MM.1S (cell line): ENCODE data around the gene SPCS2.

Experiments
- DNase-seq: peaks from one replicate; pipeline ENCODE4 v3.0.0-alpha.2; 2015
- H2AFZ ChIP-seq: fragments of 300-600 bp; sonication (generic); 2 replicates; pipeline ENCODE4 v1.6.0; 2016; ENCODE audit warnings: antibody characterized with exemption, low read length
- H3F3A ChIP-seq: fragments of 300-600 bp; sonication (generic); 2 replicates; pipeline ENCODE4 v1.6.1; 2016; ENCODE audit warnings: mild to moderate bottlenecking, antibody characterized with exemption, low read length, moderate library complexity, mixed read lengths; ENCODE audit not compliant: insufficient read depth
- H3K27ac ChIP-seq: fragments of 300-600 bp; sonication (generic); 2 replicates; pipeline ENCODE4 v1.5.1; 2016; ENCODE audit warnings: mild to moderate bottlenecking, low read length
- H3K27me3 ChIP-seq: fragments of 300-600 bp; sonication (generic); replicated peaks from 2 replicates; pipeline ENCODE4 v1.6.0; 2016; ENCODE audit warnings: low read length; ENCODE audit not compliant: insufficient read depth
- H3K36me3 ChIP-seq: fragments of 300-600 bp; sonication (generic); replicated peaks from 2 replicates; pipeline ENCODE4 v1.6.1; 2016; ENCODE audit warnings: mild to moderate bottlenecking, low read length, mixed read lengths; ENCODE audit not compliant: insufficient read depth
- H3K4me1 ChIP-seq: fragments of 300-600 bp; sonication (generic); 2 replicates; pipeline ENCODE4 v1.6.1; 2016; ENCODE audit warnings: low read length, mixed read lengths
- H3K4me2 ChIP-seq: fragments of 300-600 bp; sonication (generic); 2 replicates; pipeline ENCODE4 v1.6.0; 2016; ENCODE audit warnings: low read depth, low read length
- H3K4me3 ChIP-seq: fragments of 300-600 bp; sonication (generic); 2 replicates; pipeline ENCODE4 v1.5.1; 2016; ENCODE audit warnings: low read length, mixed read lengths
- H3K79me2 ChIP-seq: fragments of 300-600 bp; sonication (generic); 2 replicates; pipeline ENCODE4 v1.6.1; 2016; ENCODE audit warnings: mixed run types, low read length, mixed read lengths
- H3K9ac ChIP-seq: fragments of 300-600 bp; sonication (generic); 2 replicates; pipeline ENCODE4 v1.6.1; 2016; ENCODE audit warnings: low read length, mixed read lengths
- H3K9me2 ChIP-seq: fragments of 300-600 bp; sonication (generic); replicated peaks from 2 replicates; pipeline ENCODE4 v1.6.1; 2016; ENCODE audit warnings: mild to moderate bottlenecking, low read length, mixed read lengths; ENCODE audit not compliant: insufficient read depth
- H3K9me3 ChIP-seq: fragments of 300-600 bp; sonication (generic); replicated peaks from 2 replicates; pipeline ENCODE4 v1.6.1; 2016; ENCODE audit warnings: mild to moderate bottlenecking, low read length, mixed read lengths; ENCODE audit not compliant: insufficient read depth
- H4K20me1 ChIP-seq: fragments of 300-600 bp; sonication (generic); 2 replicates; pipeline ENCODE4 v1.6.1; 2016; ENCODE audit warnings: mild to moderate bottlenecking, low read length, moderate library complexity, mixed read lengths; ENCODE audit not compliant: insufficient read depth
- EZH2 ChIP-seq: fragments of 300-600 bp; sonication (generic); optimal IDR thresholded peaks from 2 replicates; pipeline ENCODE3; 2017; ENCODE audit warnings: low read depth, mild to moderate bottlenecking, antibody characterized with exemption, low read length, mixed read lengths
- EZH2phosphoT487 ChIP-seq: fragments of 300-600 bp; sonication (generic); IDR thresholded peaks from 2 replicates; pipeline ENCODE4 v1.6.1; 2018; ENCODE audit warnings: antibody characterized with exemption, low read length
- TF ChIP-seq, protein P1 (sequence below): fragments of 300-600 bp; sonication (generic); IDR thresholded peaks from 2 replicates; pipeline ENCODE4 v1.5.1; 2016; ENCODE audit warnings: antibody characterized with exemption, low read length, mixed read lengths

The SPCS2 gene

DNA sequence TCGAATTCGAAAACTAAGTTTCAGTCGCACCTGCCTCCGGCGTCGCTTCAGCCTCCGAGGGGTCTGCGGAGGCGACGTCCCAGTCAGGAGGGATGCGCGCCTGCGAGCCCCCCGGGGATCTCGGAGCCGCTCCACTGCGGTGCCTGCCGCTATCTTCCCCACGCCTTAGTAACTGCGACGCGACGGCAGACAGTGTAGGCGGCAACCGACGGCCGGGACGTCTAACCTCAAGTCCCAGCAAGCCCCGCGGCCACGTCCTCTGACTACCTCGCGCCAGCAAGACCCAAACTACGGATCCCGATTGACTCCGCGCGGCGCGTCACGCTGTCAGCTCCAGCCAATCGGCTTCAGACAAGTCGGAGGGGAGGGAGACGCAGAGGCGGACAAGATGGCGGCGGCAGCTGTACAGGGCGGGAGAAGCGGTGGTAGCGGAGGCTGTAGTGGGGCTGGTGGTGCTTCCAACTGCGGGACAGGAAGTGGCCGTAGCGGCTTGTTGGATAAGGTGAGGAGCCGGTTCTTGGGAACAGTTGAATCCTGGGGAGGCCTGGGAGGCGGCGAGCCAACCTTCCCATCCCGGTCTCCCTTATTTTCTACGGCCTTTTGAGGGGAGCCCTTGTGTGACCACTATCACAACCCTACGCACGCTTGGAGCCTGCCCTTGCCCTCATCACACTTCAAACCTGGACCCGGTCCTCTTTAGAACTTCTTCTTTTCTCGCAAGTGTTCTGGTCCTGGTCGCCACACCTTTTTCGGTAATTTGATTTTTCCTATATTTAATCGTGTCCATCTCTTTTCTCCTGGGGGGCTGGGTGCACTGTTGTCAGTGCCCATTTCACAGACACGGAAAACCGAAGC lies at the start of gene SPCS2, which contains the start of gene XRRA1:
Gene SPCS2, plus strand, starts transcription at position 369 of the 855 bp plus-strand sequence. Its CDS starts 20 bp downstream, at position 389.
Gene XRRA1, minus strand, starts transcription at position 194 of the 855 bp plus-strand sequence. CDS start 8,213 bp downstream, outside the sequence.
- Histone ChIP-seq H3K9me2 (no peaks in the 10 kb centered on the region), H3K36me3 (no peaks in the 10 kb centered on the region), H4K20me1 (no peaks in the 10 kb centered on the region), H3K9ac (peak within 1 kb of the TSS; percentile 99), H3K27me3 (no peaks in the 10 kb centered on the region), H3F3A (peaks cover 47% of the 10 kb centered on the region), H3K27ac (peak within 1 kb of the TSS; percentile 97), H3K4me2 (peak within 1 kb of the TSS; percentile 88), H3K4me1 (peaks cover 11% of the 10 kb centered on the region), H3K79me2 (peaks cover 81% of the 10 kb centered on the region), H2AFZ (peak within 1 kb of the TSS; percentile 80), H3K9me3 (no peaks in the 10 kb centered on the region), H3K4me3 (peak within 1 kb of the TSS; percentile 93)
- TF ChIP-seq EZH2 (no peak), EZH2phosphoT487 (no peak)
- TF ChIP-seq, protein P1, sequence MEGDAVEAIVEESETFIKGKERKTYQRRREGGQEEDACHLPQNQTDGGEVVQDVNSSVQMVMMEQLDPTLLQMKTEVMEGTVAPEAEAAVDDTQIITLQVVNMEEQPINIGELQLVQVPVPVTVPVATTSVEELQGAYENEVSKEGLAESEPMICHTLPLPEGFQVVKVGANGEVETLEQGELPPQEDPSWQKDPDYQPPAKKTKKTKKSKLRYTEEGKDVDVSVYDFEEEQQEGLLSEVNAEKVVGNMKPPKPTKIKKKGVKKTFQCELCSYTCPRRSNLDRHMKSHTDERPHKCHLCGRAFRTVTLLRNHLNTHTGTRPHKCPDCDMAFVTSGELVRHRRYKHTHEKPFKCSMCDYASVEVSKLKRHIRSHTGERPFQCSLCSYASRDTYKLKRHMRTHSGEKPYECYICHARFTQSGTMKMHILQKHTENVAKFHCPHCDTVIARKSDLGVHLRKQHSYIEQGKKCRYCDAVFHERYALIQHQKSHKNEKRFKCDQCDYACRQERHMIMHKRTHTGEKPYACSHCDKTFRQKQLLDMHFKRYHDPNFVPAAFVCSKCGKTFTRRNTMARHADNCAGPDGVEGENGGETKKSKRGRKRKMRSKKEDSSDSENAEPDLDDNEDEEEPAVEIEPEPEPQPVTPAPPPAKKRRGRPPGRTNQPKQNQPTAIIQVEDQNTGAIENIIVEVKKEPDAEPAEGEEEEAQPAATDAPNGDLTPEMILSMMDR, result no peak
- DNase-seq, result peak; percentile 99

DNA sequence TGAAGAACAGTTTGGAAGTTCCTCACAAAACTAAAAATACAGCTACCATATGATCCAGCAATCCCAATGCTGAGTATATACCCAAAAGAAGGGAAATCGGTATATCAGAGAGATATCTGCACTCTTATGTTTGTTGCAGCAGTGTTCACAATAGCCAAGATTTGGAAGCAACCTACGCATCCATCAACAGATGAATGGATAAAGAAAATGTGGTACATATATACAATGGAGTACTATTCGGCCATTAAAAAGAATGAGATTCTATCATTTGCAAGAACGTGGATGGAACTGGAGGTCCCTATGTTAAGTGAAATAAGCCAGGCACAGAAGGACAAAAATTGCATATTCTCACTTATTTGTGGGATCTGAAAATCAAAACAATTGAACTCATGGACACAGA lies 46.7 kb upstream of the SPCS2 start:
- H3K27me3 ChIP-seq, result no peaks in the 10 kb centered on the region
- H3K27ac ChIP-seq, result no peak overlapping the region
- no peaks in the 10 kb centered on the region for H3K9me2 ChIP-seq
- H3K36me3 ChIP-seq, result no peaks in the 10 kb centered on the region; the same call in 1 of the 2 replicates
- H4K20me1 ChIP-seq, result no peaks in the 10 kb centered on the region
- no peaks in the 10 kb centered on the region for H3F3A ChIP-seq
- no peak overlapping the region for H3K4me2 ChIP-seq
- DNase-seq, result no peak
- H2AFZ ChIP-seq, result no peak overlapping the region
- H3K4me1 ChIP-seq, result peaks cover 19% of the 10 kb centered on the region
- H3K9ac ChIP-seq, result no peak overlapping the region
- no peak for TF ChIP-seq EZH2phosphoT487
- no peak for TF ChIP-seq EZH2
- TF ChIP-seq, protein P1, result no peak
- peaks cover 35% of the 10 kb centered on the region for H3K79me2 ChIP-seq
- H3K4me3 ChIP-seq, result no peak overlapping the region
- no peaks in the 10 kb centered on the region for H3K9me3 ChIP-seq

DNA sequence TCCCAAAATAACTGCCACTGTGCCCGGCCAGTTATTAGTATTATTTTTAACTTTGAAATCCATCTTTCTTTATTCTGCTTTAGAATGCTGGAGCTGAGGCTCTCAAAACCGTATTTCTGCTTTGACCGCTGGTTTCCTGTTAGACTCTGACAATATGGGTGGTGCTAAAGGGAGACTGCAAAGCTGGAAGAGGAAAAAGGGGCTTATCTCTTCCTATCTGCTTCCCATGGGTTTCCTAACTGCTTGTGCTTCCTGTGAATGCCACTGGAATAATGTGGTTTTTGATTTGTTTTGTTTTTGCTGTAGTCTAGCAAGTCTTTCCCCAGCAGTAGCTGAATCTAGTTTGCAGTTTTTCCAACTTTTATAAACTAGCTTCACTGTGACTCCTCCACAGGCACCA lies 43.7 kb upstream of the SPCS2 start:
- no peak overlapping the region for H3K4me3 ChIP-seq
- peaks cover 26% of the 10 kb centered on the region for H3F3A ChIP-seq
- peaks cover 35% of the 10 kb centered on the region for H3K79me2 ChIP-seq
- peak overlapping the region; percentile 4; the same call in 1 of the 2 replicates for H3K27ac ChIP-seq
- H3K27me3 ChIP-seq, result no peaks in the 10 kb centered on the region
- H2AFZ ChIP-seq, result no peak overlapping the region
- no peak overlapping the region for H3K9ac ChIP-seq
- peaks cover 45% of the 10 kb centered on the region for H3K4me1 ChIP-seq
- H3K4me2 ChIP-seq, result peak overlapping the region; percentile 13; the same call in 1 of the 2 replicates
- no peaks in the 10 kb centered on the region; the same call in 1 of the 2 replicates for H3K36me3 ChIP-seq
- no peaks in the 10 kb centered on the region for H4K20me1 ChIP-seq
- no peaks in the 10 kb centered on the region for H3K9me3 ChIP-seq
- TF ChIP-seq EZH2phosphoT487, result no peak
- no peak for TF ChIP-seq EZH2
- TF ChIP-seq, protein P1, result no peak
- DNase-seq, result no peak
- H3K9me2 ChIP-seq, result no peaks in the 10 kb centered on the region
